Ovary (tissue), 3 donors: ENCODE measurements around the gene OR6C68.

Source experiments
- EP300 ChIP-seq: sonication (generic); formaldehyde crosslinking; IDR thresholded peaks from one replicate; pipeline ENCODE4 v1.6.1; 2017; ENCODE audit warnings: antibody characterized with exemption
- POLR2A ChIP-seq: fragments of 450-650 bp; IDR thresholded peaks from one replicate; pipeline ENCODE4 v1.6.1; 2017; ENCODE audit warnings: antibody characterized with exemption, mild to moderate bottlenecking, moderate library complexity
- TF ChIP-seq, protein P1 (sequence below), 3 donors: fragments of 450-650 bp in 2 of 3; fragments of 200-600 bp in 1 of 3; IDR thresholded peaks; one replicate each; pipeline versions ENCODE4 v1.5.1 to v1.8.0; 2016 to 2022; ENCODE audit warnings: antibody characterized with exemption in 3 of 3, mild to moderate bottlenecking in 1 of 3
- donor health status: DM: no; HTN: no; CAD: no.

DNA sequence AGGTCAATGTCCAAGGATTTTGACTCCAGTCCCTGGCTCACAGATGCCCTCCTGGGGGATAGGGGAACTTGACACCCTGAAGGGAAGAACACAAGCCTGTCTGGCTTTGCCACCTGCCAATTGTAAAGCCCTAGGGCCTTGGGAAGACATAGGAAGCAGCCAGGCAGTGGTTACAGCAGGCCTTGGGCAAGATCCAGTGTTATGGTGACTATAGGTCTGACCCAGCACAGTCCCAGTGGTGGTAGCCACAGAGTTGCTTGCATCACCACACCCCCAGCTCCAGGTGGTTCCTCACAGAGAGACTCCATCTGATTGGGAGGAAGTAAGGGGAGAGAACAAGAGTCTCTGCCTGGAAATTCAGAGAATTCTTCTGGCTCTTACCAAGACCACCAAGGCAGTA lies 24.2 kb downstream of the OR6C68 start:
- TF ChIP-seq, protein P1, sequence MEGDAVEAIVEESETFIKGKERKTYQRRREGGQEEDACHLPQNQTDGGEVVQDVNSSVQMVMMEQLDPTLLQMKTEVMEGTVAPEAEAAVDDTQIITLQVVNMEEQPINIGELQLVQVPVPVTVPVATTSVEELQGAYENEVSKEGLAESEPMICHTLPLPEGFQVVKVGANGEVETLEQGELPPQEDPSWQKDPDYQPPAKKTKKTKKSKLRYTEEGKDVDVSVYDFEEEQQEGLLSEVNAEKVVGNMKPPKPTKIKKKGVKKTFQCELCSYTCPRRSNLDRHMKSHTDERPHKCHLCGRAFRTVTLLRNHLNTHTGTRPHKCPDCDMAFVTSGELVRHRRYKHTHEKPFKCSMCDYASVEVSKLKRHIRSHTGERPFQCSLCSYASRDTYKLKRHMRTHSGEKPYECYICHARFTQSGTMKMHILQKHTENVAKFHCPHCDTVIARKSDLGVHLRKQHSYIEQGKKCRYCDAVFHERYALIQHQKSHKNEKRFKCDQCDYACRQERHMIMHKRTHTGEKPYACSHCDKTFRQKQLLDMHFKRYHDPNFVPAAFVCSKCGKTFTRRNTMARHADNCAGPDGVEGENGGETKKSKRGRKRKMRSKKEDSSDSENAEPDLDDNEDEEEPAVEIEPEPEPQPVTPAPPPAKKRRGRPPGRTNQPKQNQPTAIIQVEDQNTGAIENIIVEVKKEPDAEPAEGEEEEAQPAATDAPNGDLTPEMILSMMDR (IDR thresholded peaks at IDR 0.05) = no peak
- TF ChIP-seq POLR2A (no peak), EP300 (no peak)
